GM23338 (cell line): ENCODE measurements around the gene GTPBP8. TPM values are rescaled to one million over a fixed set of nuclear protein-coding genes. Genes with fewer than 3 reads are reported as not detected.

Source experiments
- ATAC-seq: fragments of 200-7000 bp; cut with Tn5 transposase; 3 replicates; pipeline ENCODE4 v1.9.1; 2020
- DNase-seq: peaks from one replicate; pipeline ENCODE4 v3.0.0-alpha.2; 2015; ENCODE audit warnings: low spot score
- H2AFZ ChIP-seq: fragments of 200-600 bp; sonication (generic); 2 replicates; pipeline ENCODE4 v1.8.0; 2016; ENCODE audit warnings: antibody characterized with exemption, mild to moderate bottlenecking, moderate library complexity
- H3F3A ChIP-seq: fragments of 200-600 bp; sonication (generic); replicated peaks from 2 replicates; pipeline ENCODE4 v1.8.0; 2017; ENCODE audit warnings: antibody characterized with exemption, mixed run types, low read depth
- H3K27ac ChIP-seq: fragments of 200-600 bp; sonication (generic); 2 replicates; pipeline ENCODE4 v1.6.1; 2016; ENCODE audit warnings: low read depth
- H3K27me3 ChIP-seq: fragments of 200-600 bp; sonication (generic); 2 replicates; pipeline ENCODE4 v1.8.0; 2016; ENCODE audit warnings: mild to moderate bottlenecking, mixed run types, moderate library complexity; ENCODE audit not compliant: insufficient read depth
- H3K36me3 ChIP-seq: fragments of 200-600 bp; sonication (generic); 2 replicates; pipeline ENCODE4 v1.8.0; 2016; ENCODE audit warnings: mild to moderate bottlenecking; ENCODE audit not compliant: insufficient read depth
- H3K4me1 ChIP-seq: fragments of 200-600 bp; sonication (generic); 2 replicates; pipeline ENCODE4 v1.8.0; 2016; ENCODE audit warnings: mild to moderate bottlenecking, moderate library complexity; ENCODE audit not compliant: insufficient read depth
- H3K4me2 ChIP-seq: fragments of 200-600 bp; sonication (generic); 2 replicates; pipeline ENCODE4 v1.7.1; 2017; ENCODE audit warnings: mixed run types
- H3K4me3 ChIP-seq: fragments of 200-600 bp; sonication (generic); 2 replicates; pipeline ENCODE4 v1.6.1; 2016; ENCODE audit warnings: mixed run types
- H3K79me2 ChIP-seq: fragments of 200-600 bp; sonication (generic); replicated peaks from 2 replicates; pipeline ENCODE4 v1.8.0; 2017; ENCODE audit warnings: mild to moderate bottlenecking; ENCODE audit not compliant: insufficient read depth
- H3K9me2 ChIP-seq: fragments of 200-600 bp; sonication (generic); 2 replicates; pipeline ENCODE4 v1.8.0; 2017; ENCODE audit not compliant: insufficient read depth
- H4K20me1 ChIP-seq: fragments of 200-600 bp; sonication (generic); replicated peaks from 2 replicates; pipeline ENCODE4 v1.8.0; 2017; ENCODE audit warnings: mild to moderate bottlenecking; ENCODE audit not compliant: insufficient read depth
- H3K27ac Mint-ChIP-seq: 2 replicates; pipeline ENCODE4 v1.8.0; 2020; ENCODE audit warnings: inconsistent platforms, mild to moderate bottlenecking, moderate library complexity, mixed read lengths
- H3K27me3 Mint-ChIP-seq: 3 replicates; pipeline ENCODE4 v1.8.0; 2022; ENCODE audit warnings: low read depth, mild to moderate bottlenecking, moderate library complexity, mixed read lengths, inconsistent platforms; ENCODE audit not compliant: insufficient read depth, poor library complexity
- H3K36me3 Mint-ChIP-seq: 3 replicates; pipeline ENCODE4 v1.8.0; 2021; ENCODE audit warnings: low read depth, mild to moderate bottlenecking, inconsistent platforms, moderate library complexity, mixed read lengths
- H3K4me1 Mint-ChIP-seq: 3 replicates; pipeline ENCODE4 v1.8.0; 2020; ENCODE audit warnings: mild to moderate bottlenecking, inconsistent platforms, mixed read lengths
- H3K4me3 Mint-ChIP-seq: 3 replicates; pipeline ENCODE4 v1.8.0; 2021; ENCODE audit warnings: moderate library complexity, mild to moderate bottlenecking, inconsistent platforms, mixed read lengths
- H3K9me3 Mint-ChIP-seq: 3 replicates; pipeline ENCODE4 v1.8.0; 2020; ENCODE audit warnings: moderate library complexity, mild to moderate bottlenecking, inconsistent platforms, mixed read lengths
- CREB1 ChIP-seq: fragments of 250-450 bp; sonication (Bioruptor Pico); IDR thresholded peaks from 2 replicates; pipeline ENCODE4 v1.5.0; 2020; ENCODE audit warnings: low read depth, mild to moderate bottlenecking, moderate library complexity
- CTCF ChIP-seq, 2 experiments: fragments of 200-600 bp in 1 of 2; sonication (generic) in 1 of 2; conservative IDR thresholded peaks; 2 replicates each; pipeline versions ENCODE4 v1.5.1 to v1.6.1; 2016 to 2017; ENCODE audit warnings: antibody characterized with exemption in 2 of 2, low read depth in 2 of 2, mild to moderate bottlenecking in 2 of 2, moderate library complexity in 1 of 2
- ETS1 ChIP-seq: IDR thresholded peaks from 2 replicates; pipeline ENCODE4 v1.6.1; 2016; ENCODE audit warnings: antibody characterized with exemption
- EZH2 ChIP-seq: fragments of 200-600 bp; sonication (generic); IDR thresholded peaks from one replicate; pipeline ENCODE4 v1.8.0; 2017; ENCODE audit warnings: antibody characterized with exemption, mild to moderate bottlenecking, low read depth; ENCODE audit not compliant: unreplicated experiment
- EZH2phosphoT487 ChIP-seq: fragments of 200-600 bp; sonication (generic); IDR thresholded peaks from one replicate; pipeline ENCODE4 v1.8.1; 2018; ENCODE audit warnings: antibody characterized with exemption; ENCODE audit not compliant: unreplicated experiment
- JUNB ChIP-seq: IDR thresholded peaks from one replicate; pipeline ENCODE4 v1.6.1; 2016; ENCODE audit warnings: antibody characterized with exemption; ENCODE audit not compliant: unreplicated experiment
- NANOG ChIP-seq: IDR thresholded peaks from 2 replicates; pipeline ENCODE4 v1.6.1; 2016; ENCODE audit warnings: antibody characterized with exemption, borderline replicate concordance
- POLR2AphosphoS5 ChIP-seq: IDR thresholded peaks from 2 replicates; pipeline ENCODE4 v1.6.1; 2016; ENCODE audit warnings: antibody characterized with exemption, low read depth
- STAT1 ChIP-seq: IDR thresholded peaks from one replicate; pipeline ENCODE4 v1.6.1; 2016; ENCODE audit warnings: antibody characterized with exemption; ENCODE audit not compliant: unreplicated experiment
- ZNF114 ChIP-seq: fragments of 250-450 bp; sonication (Bioruptor Pico); IDR thresholded peaks from 2 replicates; pipeline ENCODE4 v1.5.0; 2020; ENCODE audit warnings: mild to moderate bottlenecking, moderate library complexity
- ZNF331 ChIP-seq: fragments of 250-450 bp; sonication (Bioruptor Pico); IDR thresholded peaks from 2 replicates; pipeline ENCODE4 v1.5.0; 2020; ENCODE audit warnings: low read depth, mild to moderate bottlenecking, moderate library complexity
- polyA plus RNA-seq: library from polyadenylated mRNA; unstranded; fragments of >200 nt; fragmentation: Nextera tagmentation; extraction: Ambion mirVana; gene quantifications from 2 replicates; pipeline ENCODE4 v1.2.1, GENCODE V29; 2016
- total RNA-seq: library from RNA; depleted of rRNA; stranded (reverse); fragments of >200 nt; shearing (Covaris generic); gene quantifications from 2 replicates; pipeline ENCODE4 v1.2.3, GENCODE V29; 2014
- TF ChIP-seq, protein P1 (sequence below): IDR thresholded peaks from one replicate; pipeline ENCODE4 v1.6.1; 2018; ENCODE audit warnings: antibody characterized with exemption; ENCODE audit not compliant: unreplicated experiment
- TF ChIP-seq, protein P2 (sequence below): fragments of 250-450 bp; sonication (Bioruptor Pico); IDR thresholded peaks from 2 replicates; pipeline ENCODE4 v1.5.0; 2020; ENCODE audit warnings: mild to moderate bottlenecking, moderate library complexity

Gene GTPBP8
- total and polyA plus RNA-seq, 2 experiments from 2014 or later = 39.9 to 47.1 TPM

DNA sequence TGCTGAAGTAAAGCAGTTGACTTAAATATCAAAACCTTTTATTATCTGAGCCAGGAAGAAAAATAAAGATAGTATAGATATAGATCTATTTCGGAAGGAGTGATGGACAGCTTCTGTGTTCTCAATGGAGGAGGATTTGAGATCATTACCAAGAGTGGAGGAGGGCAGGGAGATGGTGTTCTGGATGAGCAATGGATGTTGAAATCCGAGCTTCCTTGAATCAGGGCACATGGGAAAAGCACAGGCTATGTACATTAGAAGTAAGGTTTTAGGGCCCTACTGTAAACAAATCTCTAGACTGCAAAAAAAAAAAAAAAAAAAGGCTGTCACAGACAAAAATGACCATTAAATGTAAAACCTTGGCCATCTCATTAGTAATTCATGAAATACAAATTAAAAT is 43.2 kb downstream of the GTPBP8 start:
- H3K79me2 ChIP-seq = no peaks in the 10 kb centered on the region
- no peaks in the 10 kb centered on the region for H3K36me3 ChIP-seq
- TF ChIP-seq POLR2AphosphoS5 = no peak
- TF ChIP-seq CTCF (conservative IDR thresholded peaks at IDR 0.05; ENCODE audit: low read depth in 2 of 2) = no peak
- TF ChIP-seq JUNB = no peak
- no peak for TF ChIP-seq CREB1 (CRISPR knock-in tag)
- TF ChIP-seq ZNF114 (CRISPR knock-in tag) = no peak
- TF ChIP-seq EZH2 = no peak
- no peak for TF ChIP-seq ETS1
- TF ChIP-seq, protein P1, sequence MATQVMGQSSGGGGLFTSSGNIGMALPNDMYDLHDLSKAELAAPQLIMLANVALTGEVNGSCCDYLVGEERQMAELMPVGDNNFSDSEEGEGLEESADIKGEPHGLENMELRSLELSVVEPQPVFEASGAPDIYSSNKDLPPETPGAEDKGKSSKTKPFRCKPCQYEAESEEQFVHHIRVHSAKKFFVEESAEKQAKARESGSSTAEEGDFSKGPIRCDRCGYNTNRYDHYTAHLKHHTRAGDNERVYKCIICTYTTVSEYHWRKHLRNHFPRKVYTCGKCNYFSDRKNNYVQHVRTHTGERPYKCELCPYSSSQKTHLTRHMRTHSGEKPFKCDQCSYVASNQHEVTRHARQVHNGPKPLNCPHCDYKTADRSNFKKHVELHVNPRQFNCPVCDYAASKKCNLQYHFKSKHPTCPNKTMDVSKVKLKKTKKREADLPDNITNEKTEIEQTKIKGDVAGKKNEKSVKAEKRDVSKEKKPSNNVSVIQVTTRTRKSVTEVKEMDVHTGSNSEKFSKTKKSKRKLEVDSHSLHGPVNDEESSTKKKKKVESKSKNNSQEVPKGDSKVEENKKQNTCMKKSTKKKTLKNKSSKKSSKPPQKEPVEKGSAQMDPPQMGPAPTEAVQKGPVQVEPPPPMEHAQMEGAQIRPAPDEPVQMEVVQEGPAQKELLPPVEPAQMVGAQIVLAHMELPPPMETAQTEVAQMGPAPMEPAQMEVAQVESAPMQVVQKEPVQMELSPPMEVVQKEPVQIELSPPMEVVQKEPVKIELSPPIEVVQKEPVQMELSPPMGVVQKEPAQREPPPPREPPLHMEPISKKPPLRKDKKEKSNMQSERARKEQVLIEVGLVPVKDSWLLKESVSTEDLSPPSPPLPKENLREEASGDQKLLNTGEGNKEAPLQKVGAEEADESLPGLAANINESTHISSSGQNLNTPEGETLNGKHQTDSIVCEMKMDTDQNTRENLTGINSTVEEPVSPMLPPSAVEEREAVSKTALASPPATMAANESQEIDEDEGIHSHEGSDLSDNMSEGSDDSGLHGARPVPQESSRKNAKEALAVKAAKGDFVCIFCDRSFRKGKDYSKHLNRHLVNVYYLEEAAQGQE = no peak
- TF ChIP-seq NANOG = no peak
- TF ChIP-seq EZH2phosphoT487 = no peak
- TF ChIP-seq STAT1 = no peak
- TF ChIP-seq, protein P2, sequence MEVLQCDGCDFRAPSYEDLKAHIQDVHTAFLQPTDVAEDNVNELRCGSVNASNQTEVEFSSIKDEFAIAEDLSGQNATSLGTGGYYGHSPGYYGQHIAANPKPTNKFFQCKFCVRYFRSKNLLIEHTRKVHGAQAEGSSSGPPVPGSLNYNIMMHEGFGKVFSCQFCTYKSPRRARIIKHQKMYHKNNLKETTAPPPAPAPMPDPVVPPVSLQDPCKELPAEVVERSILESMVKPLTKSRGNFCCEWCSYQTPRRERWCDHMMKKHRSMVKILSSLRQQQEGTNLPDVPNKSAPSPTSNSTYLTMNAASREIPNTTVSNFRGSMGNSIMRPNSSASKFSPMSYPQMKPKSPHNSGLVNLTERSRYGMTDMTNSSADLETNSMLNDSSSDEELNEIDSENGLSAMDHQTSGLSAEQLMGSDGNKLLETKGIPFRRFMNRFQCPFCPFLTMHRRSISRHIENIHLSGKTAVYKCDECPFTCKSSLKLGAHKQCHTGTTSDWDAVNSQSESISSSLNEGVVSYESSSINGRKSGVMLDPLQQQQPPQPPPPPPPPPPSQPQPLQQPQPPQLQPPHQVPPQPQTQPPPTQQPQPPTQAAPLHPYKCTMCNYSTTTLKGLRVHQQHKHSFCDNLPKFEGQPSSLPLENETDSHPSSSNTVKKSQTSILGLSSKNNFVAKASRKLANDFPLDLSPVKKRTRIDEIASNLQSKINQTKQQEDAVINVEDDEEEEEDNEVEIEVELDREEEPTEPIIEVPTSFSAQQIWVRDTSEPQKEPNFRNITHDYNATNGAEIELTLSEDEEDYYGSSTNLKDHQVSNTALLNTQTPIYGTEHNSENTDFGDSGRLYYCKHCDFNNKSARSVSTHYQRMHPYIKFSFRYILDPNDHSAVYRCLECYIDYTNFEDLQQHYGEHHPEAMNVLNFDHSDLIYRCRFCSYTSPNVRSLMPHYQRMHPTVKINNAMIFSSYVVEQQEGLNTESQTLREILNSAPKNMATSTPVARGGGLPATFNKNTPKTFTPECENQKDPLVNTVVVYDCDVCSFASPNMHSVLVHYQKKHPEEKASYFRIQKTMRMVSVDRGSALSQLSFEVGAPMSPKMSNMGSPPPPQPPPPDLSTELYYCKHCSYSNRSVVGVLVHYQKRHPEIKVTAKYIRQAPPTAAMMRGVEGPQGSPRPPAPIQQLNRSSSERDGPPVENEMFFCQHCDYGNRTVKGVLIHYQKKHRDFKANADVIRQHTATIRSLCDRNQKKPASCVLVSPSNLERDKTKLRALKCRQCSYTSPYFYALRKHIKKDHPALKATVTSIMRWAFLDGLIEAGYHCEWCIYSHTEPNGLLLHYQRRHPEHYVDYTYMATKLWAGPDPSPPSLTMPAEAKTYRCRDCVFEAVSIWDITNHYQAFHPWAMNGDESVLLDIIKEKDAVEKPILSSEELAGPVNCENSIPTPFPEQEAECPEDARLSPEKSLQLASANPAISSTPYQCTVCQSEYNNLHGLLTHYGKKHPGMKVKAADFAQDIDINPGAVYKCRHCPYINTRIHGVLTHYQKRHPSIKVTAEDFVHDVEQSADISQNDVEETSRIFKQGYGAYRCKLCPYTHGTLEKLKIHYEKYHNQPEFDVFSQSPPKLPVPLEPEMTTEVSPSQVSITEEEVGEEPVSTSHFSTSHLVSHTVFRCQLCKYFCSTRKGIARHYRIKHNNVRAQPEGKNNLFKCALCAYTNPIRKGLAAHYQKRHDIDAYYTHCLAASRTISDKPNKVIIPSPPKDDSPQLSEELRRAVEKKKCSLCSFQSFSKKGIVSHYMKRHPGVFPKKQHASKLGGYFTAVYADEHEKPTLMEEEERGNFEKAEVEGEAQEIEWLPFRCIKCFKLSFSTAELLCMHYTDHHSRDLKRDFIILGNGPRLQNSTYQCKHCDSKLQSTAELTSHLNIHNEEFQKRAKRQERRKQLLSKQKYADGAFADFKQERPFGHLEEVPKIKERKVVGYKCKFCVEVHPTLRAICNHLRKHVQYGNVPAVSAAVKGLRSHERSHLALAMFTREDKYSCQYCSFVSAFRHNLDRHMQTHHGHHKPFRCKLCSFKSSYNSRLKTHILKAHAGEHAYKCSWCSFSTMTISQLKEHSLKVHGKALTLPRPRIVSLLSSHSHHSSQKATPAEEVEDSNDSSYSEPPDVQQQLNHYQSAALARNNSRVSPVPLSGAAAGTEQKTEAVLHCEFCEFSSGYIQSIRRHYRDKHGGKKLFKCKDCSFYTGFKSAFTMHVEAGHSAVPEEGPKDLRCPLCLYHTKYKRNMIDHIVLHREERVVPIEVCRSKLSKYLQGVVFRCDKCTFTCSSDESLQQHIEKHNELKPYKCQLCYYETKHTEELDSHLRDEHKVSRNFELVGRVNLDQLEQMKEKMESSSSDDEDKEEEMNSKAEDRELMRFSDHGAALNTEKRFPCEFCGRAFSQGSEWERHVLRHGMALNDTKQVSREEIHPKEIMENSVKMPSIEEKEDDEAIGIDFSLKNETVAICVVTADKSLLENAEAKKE (CRISPR knock-in tag) = no peak
- no peak for TF ChIP-seq ZNF331
- ATAC-seq = no peak
- no peaks in the 10 kb centered on the region for H3K9me2 ChIP-seq
- Mint-ChIP-seq H3K4me1 (no peaks in the 10 kb centered on the region), H3K9me3 (no peaks in the 10 kb centered on the region), H3K4me3 (no peak overlapping the region), H3K27me3 (no peaks in the 10 kb centered on the region), H3K36me3 (no peaks in the 10 kb centered on the region), H3K27ac (no peak overlapping the region; the same call in 1 of the 2 replicates)
- no peak overlapping the region for H2AFZ ChIP-seq
- no peaks in the 10 kb centered on the region for H4K20me1 ChIP-seq
- no peak overlapping the region for H3K4me3 ChIP-seq
- H3K4me1 ChIP-seq = no peaks in the 10 kb centered on the region
- DNase-seq = no peak
- no peaks in the 10 kb centered on the region for H3F3A ChIP-seq
- no peaks in the 10 kb centered on the region for H3K27me3 ChIP-seq
- H3K4me2 ChIP-seq = no peak overlapping the region
- H3K27ac ChIP-seq = no peak overlapping the region
